ENCODE measurements around the gene PLD5. TPM values are rescaled to one million over a fixed set of nuclear protein-coding genes. Genes with fewer than 3 reads are reported as not detected.

Gene PLD5
- total RNA-seq, 5 donors from 2014 or later (not counting 1 experiment from before 2014, with no cell fraction given), result not detected

DNA sequence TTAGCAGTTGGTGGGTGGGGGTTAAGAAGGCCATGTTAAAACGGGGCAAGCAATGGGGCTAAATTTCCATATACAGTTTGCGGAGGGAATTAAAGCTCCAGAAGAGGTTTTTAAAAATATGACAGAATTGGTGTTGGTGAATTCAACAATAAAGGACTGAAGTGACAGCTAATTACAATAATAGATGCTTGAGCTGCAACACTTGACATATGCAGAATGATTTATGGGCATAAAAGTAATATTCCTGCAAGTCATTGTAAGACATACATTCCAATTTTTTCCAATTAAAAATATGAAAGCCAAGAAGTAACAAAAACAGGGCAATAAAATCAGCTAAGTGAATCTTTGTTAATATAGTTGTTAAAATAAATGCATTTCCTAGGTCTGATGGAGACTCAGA lies 323.4 kb downstream of the PLD5 start:
- H3K4me1 Mint-ChIP-seq, result no peaks in the 10 kb centered on the region
- CTCF ChIA-PET, result no interaction called here

DNA sequence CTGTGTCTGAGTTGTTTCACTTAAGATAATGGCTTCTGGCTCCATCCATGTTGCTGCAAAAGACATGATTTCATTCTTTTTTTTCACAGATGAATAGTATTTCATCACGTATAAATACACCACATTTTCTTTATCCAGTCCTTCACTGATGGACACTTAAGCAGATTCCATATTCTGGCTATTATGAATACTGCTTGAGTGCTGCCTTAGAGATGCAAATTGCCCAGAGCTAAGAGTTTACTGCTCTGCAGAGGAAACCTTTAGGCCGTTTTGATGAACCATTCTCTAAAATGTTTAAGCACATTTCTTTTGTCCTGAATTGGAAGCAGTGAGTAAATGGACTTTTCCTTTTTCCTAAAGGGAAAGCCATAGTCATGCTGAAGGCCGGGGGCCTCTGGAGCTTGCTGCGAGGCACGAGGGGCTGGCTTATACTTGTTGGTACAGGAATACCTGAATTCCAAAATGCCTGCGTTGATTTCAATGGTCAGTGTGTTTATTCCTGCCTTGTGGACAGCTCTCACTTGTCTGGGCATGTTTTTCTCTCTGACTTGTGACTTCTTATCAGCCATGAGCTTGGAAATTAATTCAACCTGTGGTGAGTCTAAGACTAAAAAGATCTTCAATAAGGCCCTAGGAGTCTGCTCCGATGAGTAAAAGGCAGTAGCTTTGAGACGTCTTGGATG lies 324.6 kb downstream of the PLD5 start:
- H3K4me3 ChIP-seq (ENCODE audit: control insufficient read depth in 1 of 2, extremely low read depth in 1 of 2, low read length in 1 of 2), result no peak overlapping the region
- no peak for ATAC-seq (replicated peaks in 1 of 4)
- no peaks in the 10 kb centered on the region for H3K27me3 ChIP-seq (replicated peaks in 1 of 2; ENCODE audit: control insufficient read depth in 2 of 2, extremely low read depth in 1 of 2, insufficient read depth in 2 of 2, low read length in 1 of 2)
- H3K9me3 Mint-ChIP-seq, result no peaks in the 10 kb centered on the region
- no peaks in the 10 kb centered on the region for H3K36me3 Mint-ChIP-seq
- POLR2A ChIA-PET, result no interaction called here
- no peaks in the 10 kb centered on the region for H3K4me1 ChIP-seq (ENCODE audit: control insufficient read depth in 1 of 2, extremely low read depth in 1 of 2, insufficient read depth in 2 of 2, low read length in 2 of 2)
- no peak overlapping the region for H3K27ac Mint-ChIP-seq
- no peaks in the 10 kb centered on the region for H3K36me3 ChIP-seq (ENCODE audit: control insufficient read depth in 2 of 2, extremely low read depth in 1 of 2, insufficient read depth in 1 of 2, low read length in 1 of 2)
- CTCF ChIA-PET, result no interaction called here
- no peaks in the 10 kb centered on the region for H3K9me3 ChIP-seq
- 61% methylated on average over 4 of the region's 8 CpGs for WGBS (ENCODE audit: insufficient coverage)
- H3K27ac ChIP-seq (ENCODE audit: low read length), result no peak overlapping the region
- no peak overlapping the region for H3K4me3 Mint-ChIP-seq
- H3K27me3 Mint-ChIP-seq, result no peaks in the 10 kb centered on the region
- no peak for DNase-seq
- H3K4me1 Mint-ChIP-seq, result no peaks in the 10 kb centered on the region

More for the DNA sequence above, 323.4 kb downstream of the PLD5 start:
- POLR2A ChIA-PET, result interaction anchor here in 1 of 2 donors (0.6 kb wide), 1 partner anchor 1912 kb away, joined by 3 read pairs; no protein-coding TSS in a partner anchor
- H3K9me3 ChIP-seq, result no peaks in the 10 kb centered on the region
- H3K4me1 ChIP-seq (ENCODE audit: control insufficient read depth in 1 of 2, extremely low read depth in 1 of 2, insufficient read depth in 2 of 2, low read length in 2 of 2), result no peaks in the 10 kb centered on the region
- H3K4me3 ChIP-seq (ENCODE audit: control insufficient read depth in 1 of 2, extremely low read depth in 1 of 2, low read length in 1 of 2), result no peak overlapping the region
- H3K4me3 Mint-ChIP-seq, result no peak overlapping the region
- H3K27ac Mint-ChIP-seq, result no peak overlapping the region
- no peak for DNase-seq
- no peaks in the 10 kb centered on the region for H3K9me3 Mint-ChIP-seq
- WGBS (ENCODE audit: insufficient coverage), result 100% methylated on average over 2 of the region's 2 CpGs
- no peaks in the 10 kb centered on the region for H3K27me3 Mint-ChIP-seq
- H3K36me3 ChIP-seq (ENCODE audit: control insufficient read depth in 2 of 2, extremely low read depth in 1 of 2, insufficient read depth in 1 of 2, low read length in 1 of 2), result no peaks in the 10 kb centered on the region
- no peaks in the 10 kb centered on the region for H3K36me3 Mint-ChIP-seq
- ATAC-seq (replicated peaks in 1 of 4), result no peak
- no peaks in the 10 kb centered on the region for H3K27me3 ChIP-seq (replicated peaks in 1 of 2; ENCODE audit: control insufficient read depth in 2 of 2, extremely low read depth in 1 of 2, insufficient read depth in 2 of 2, low read length in 1 of 2)
- no peak overlapping the region for H3K27ac ChIP-seq (ENCODE audit: low read length)

DNA sequence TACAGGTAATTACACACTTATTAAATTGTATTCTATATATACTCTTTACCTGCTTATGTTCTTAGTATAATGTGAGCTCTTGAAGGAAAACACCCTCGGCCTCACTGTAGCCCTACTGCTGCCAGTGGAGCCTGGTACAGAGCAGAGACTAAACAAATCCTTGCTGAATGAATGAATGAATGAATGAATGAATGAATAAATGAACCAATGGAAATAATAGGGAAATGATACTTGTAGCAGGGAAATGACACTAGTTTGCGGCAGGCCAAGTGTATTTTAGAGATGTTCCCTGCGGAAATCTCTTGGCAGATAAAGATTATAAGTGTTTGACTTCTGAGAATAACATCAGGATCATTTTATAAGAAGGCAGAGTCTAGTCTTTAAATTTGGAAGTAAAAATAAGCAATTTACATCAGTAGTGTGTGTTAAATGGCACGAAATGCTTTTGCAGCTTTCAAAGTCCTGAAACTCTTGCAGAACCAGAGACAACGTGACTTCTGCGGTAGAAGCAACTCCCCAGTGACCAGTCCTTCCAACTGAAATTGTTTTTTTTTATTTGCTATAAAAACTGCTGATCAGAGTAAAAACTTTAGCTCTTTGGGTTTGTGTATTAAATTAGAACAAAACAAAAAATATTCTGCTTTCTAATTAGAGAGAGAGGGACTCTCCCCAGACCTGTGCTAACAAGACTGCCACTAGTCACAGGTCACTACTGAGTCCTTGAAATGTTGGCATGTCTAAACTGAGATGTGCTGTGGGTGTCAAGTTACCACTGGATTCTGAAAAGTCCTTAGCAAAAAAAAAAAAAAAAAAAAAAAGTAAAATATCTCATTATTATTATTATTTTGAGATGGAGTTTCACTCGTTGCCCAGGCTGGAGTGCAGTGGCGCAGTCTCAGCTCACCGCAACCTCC lies 326.3 kb downstream of the PLD5 start:
- 92% methylated on average over 4 of the region's 9 CpGs for WGBS (ENCODE audit: insufficient coverage)

DNA sequence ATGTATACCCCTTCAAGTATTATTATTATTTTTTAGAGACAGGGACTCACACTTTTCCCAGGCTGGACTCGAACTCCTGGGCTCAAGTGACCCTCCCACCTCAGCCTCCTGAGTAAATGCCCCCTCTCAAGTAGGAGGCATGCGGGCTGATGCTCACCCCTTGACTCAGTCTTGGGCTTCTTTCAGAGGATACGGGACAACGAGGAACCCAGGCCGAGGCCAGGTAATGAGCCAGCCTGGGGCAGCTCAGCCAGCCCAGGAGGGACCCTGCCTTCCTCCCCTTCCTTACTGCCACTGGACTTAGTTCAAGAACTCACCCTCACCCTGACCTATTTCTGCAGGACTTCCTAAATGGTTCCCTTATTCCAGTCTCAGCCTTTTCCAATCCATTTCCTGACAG lies 327.6 kb downstream of the PLD5 start:
- Histone ChIP-seq H3K27ac (ENCODE audit: low read length) (no peak overlapping the region), H3K4me1 (ENCODE audit: control insufficient read depth in 1 of 2, extremely low read depth in 1 of 2, insufficient read depth in 2 of 2, low read length in 2 of 2) (no peaks in the 10 kb centered on the region), H3K27me3 (replicated peaks in 1 of 2; ENCODE audit: control insufficient read depth in 2 of 2, extremely low read depth in 1 of 2, insufficient read depth in 2 of 2, low read length in 1 of 2) (no peaks in the 10 kb centered on the region), H3K4me3 (ENCODE audit: control insufficient read depth in 1 of 2, extremely low read depth in 1 of 2, low read length in 1 of 2) (no peak overlapping the region), H3K9me3 (no peaks in the 10 kb centered on the region), H3K36me3 (ENCODE audit: control insufficient read depth in 2 of 2, extremely low read depth in 1 of 2, insufficient read depth in 1 of 2, low read length in 1 of 2) (no peaks in the 10 kb centered on the region)
- Mint-ChIP-seq H3K27ac (no peak overlapping the region), H3K36me3 (no peaks in the 10 kb centered on the region), H3K27me3 (no peaks in the 10 kb centered on the region), H3K9me3 (no peaks in the 10 kb centered on the region), H3K4me3 (no peak overlapping the region), H3K4me1 (no peaks in the 10 kb centered on the region)
- POLR2A ChIA-PET, result no interaction called here
- CTCF ChIA-PET, result no interaction called here
- DNase-seq (no peak), ATAC-seq (replicated peaks in 1 of 4) (no peak)
- WGBS (ENCODE audit: insufficient coverage), result 84% methylated on average over 4 of the region's 5 CpGs

More for the DNA sequence above, 326.3 kb downstream of the PLD5 start:
- POLR2A ChIA-PET, result no interaction called here
- Histone ChIP-seq H3K9me3 (no peaks in the 10 kb centered on the region), H3K36me3 (ENCODE audit: control insufficient read depth in 2 of 2, extremely low read depth in 1 of 2, insufficient read depth in 1 of 2, low read length in 1 of 2) (no peaks in the 10 kb centered on the region), H3K4me3 (ENCODE audit: control insufficient read depth in 1 of 2, extremely low read depth in 1 of 2, low read length in 1 of 2) (no peak overlapping the region), H3K4me1 (ENCODE audit: control insufficient read depth in 1 of 2, extremely low read depth in 1 of 2, insufficient read depth in 2 of 2, low read length in 2 of 2) (no peaks in the 10 kb centered on the region), H3K27ac (ENCODE audit: low read length) (no peak overlapping the region), H3K27me3 (replicated peaks in 1 of 2; ENCODE audit: control insufficient read depth in 2 of 2, extremely low read depth in 1 of 2, insufficient read depth in 2 of 2, low read length in 1 of 2) (no peaks in the 10 kb centered on the region)
- H3K4me3 Mint-ChIP-seq, result no peak overlapping the region
- H3K27ac Mint-ChIP-seq, result no peak overlapping the region
- H3K9me3 Mint-ChIP-seq, result no peaks in the 10 kb centered on the region
- no peak for DNase-seq
- H3K27me3 Mint-ChIP-seq, result no peaks in the 10 kb centered on the region
- CTCF ChIA-PET, result no interaction called here
- no peaks in the 10 kb centered on the region for H3K36me3 Mint-ChIP-seq
- no peaks in the 10 kb centered on the region for H3K4me1 Mint-ChIP-seq
- ATAC-seq (replicated peaks in 1 of 4), result no peak

DNA sequence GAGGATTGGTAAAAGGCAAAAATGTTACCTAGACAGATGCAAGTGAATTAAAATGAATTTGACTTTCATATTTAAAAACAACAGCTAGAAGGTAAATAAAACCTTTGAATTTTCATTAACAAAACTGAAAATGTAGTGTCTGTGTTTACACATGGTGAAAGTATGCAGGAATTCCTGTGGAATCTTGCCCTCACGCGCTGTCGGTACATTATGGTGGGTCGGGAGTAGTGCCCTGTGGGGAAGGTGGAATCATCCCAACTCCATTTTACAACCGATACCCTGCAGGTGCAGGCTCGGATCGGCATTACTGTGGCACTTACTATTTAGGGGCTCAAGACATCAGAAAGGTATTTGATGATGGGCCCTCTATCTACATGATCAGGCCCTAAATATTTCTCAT lies 328.4 kb downstream of the PLD5 start:
- Mint-ChIP-seq H3K4me3 (no peak overlapping the region), H3K27ac (no peak overlapping the region), H3K36me3 (no peaks in the 10 kb centered on the region), H3K27me3 (no peaks in the 10 kb centered on the region), H3K4me1 (no peaks in the 10 kb centered on the region), H3K9me3 (no peaks in the 10 kb centered on the region)
- WGBS (ENCODE audit: insufficient coverage), result no CpG with 5 or more reads among the region's 7 CpGs
- Histone ChIP-seq H3K4me3 (ENCODE audit: control insufficient read depth in 1 of 2, extremely low read depth in 1 of 2, low read length in 1 of 2) (no peak overlapping the region), H3K9me3 (no peaks in the 10 kb centered on the region), H3K27me3 (replicated peaks in 1 of 2; ENCODE audit: control insufficient read depth in 2 of 2, extremely low read depth in 1 of 2, insufficient read depth in 2 of 2, low read length in 1 of 2) (no peaks in the 10 kb centered on the region), H3K36me3 (ENCODE audit: control insufficient read depth in 2 of 2, extremely low read depth in 1 of 2, insufficient read depth in 1 of 2, low read length in 1 of 2) (no peaks in the 10 kb centered on the region), H3K27ac (ENCODE audit: low read length) (no peak overlapping the region), H3K4me1 (ENCODE audit: control insufficient read depth in 1 of 2, extremely low read depth in 1 of 2, insufficient read depth in 2 of 2, low read length in 2 of 2) (no peaks in the 10 kb centered on the region)
- ChIA-PET POLR2A (no interaction called here), CTCF (no interaction called here)
- no peak for ATAC-seq (replicated peaks in 1 of 4)
- DNase-seq, result no peak

DNA sequence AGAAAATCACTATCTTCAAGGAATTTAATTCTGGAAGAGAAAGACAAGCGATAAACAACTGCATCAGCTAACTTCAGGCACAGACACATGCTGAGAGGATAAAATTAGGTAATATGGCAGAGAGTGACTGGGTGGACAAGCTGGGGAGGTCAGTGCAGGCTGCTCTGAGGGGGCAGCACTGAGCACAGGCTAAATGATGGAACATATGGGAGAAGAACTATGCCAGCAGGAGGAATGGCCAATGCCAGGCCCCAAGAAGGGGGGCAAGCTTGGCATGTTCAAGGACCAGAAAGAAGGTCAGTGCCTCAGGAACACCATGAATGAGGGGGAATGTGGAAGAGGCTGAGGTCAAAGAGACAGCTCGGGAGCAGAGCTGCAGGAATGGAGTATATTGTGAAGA lies 334.9 kb downstream of the PLD5 start:
- Mint-ChIP-seq H3K27ac (no peak overlapping the region), H3K4me1 (no peaks in the 10 kb centered on the region), H3K9me3 (no peaks in the 10 kb centered on the region), H3K4me3 (no peak overlapping the region), H3K27me3 (peaks cover 0 to 9% of the 10 kb centered on the region in 2 donors), H3K36me3 (no peaks in the 10 kb centered on the region)
- no peak for ATAC-seq (replicated peaks in 1 of 4)
- ChIA-PET POLR2A (no interaction called here), CTCF (interaction anchor here in 1 of 2 donors (0.6 kb wide), 1 partner anchor 101 kb away, joined by 4 read pairs; no protein-coding TSS in a partner anchor)
- H3K27ac ChIP-seq (ENCODE audit: low read length), result no peak overlapping the region
- no peak for DNase-seq
- no peaks in the 10 kb centered on the region for H3K9me3 ChIP-seq
- no peaks in the 10 kb centered on the region for H3K4me1 ChIP-seq (ENCODE audit: control insufficient read depth in 1 of 2, extremely low read depth in 1 of 2, insufficient read depth in 2 of 2, low read length in 2 of 2)
- H3K36me3 ChIP-seq (ENCODE audit: control insufficient read depth in 2 of 2, extremely low read depth in 1 of 2, insufficient read depth in 1 of 2, low read length in 1 of 2), result no peaks in the 10 kb centered on the region
- no CpG with 5 or more reads among the region's 2 CpGs for WGBS (ENCODE audit: insufficient coverage)
- H3K4me3 ChIP-seq (ENCODE audit: control insufficient read depth in 1 of 2, extremely low read depth in 1 of 2, low read length in 1 of 2), result no peak overlapping the region
- H3K27me3 ChIP-seq (replicated peaks in 1 of 2; ENCODE audit: control insufficient read depth in 2 of 2, extremely low read depth in 1 of 2, insufficient read depth in 2 of 2, low read length in 1 of 2), result no peaks in the 10 kb centered on the region

Data from T-cell (primary cell).